ENCODE results near the gene CNGA1.

Gene CNGA1

GRCh38 chr4:48065587-48066052, 49.1 kb upstream of the CNGA1 start (continued):
- TF ChIP-seq, protein P1, sequence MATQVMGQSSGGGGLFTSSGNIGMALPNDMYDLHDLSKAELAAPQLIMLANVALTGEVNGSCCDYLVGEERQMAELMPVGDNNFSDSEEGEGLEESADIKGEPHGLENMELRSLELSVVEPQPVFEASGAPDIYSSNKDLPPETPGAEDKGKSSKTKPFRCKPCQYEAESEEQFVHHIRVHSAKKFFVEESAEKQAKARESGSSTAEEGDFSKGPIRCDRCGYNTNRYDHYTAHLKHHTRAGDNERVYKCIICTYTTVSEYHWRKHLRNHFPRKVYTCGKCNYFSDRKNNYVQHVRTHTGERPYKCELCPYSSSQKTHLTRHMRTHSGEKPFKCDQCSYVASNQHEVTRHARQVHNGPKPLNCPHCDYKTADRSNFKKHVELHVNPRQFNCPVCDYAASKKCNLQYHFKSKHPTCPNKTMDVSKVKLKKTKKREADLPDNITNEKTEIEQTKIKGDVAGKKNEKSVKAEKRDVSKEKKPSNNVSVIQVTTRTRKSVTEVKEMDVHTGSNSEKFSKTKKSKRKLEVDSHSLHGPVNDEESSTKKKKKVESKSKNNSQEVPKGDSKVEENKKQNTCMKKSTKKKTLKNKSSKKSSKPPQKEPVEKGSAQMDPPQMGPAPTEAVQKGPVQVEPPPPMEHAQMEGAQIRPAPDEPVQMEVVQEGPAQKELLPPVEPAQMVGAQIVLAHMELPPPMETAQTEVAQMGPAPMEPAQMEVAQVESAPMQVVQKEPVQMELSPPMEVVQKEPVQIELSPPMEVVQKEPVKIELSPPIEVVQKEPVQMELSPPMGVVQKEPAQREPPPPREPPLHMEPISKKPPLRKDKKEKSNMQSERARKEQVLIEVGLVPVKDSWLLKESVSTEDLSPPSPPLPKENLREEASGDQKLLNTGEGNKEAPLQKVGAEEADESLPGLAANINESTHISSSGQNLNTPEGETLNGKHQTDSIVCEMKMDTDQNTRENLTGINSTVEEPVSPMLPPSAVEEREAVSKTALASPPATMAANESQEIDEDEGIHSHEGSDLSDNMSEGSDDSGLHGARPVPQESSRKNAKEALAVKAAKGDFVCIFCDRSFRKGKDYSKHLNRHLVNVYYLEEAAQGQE (tag by site-specific recombination; IDR thresholded peaks at IDR 0.05): no peak
- no peak for TF ChIP-seq ZNF302 (tag by site-specific recombination; IDR thresholded peaks at IDR 0.05; ENCODE audit: low read depth)
- TF ChIP-seq ZNF2 (tag by site-specific recombination; IDR thresholded peaks at IDR 0.05): no peak

- H3K4me1 ChIP-seq (ENCODE audit: control insufficient read depth, insufficient read depth, low read length): no peaks in the 10 kb centered on the region
- ChIA-PET CTCF (interaction anchor here (0.6 kb wide), 1 partner anchor 937 kb away, joined by 3 read pairs; no protein-coding TSS in a partner anchor), POLR2A (no interaction called here)
- no peak overlapping the region for H3K4me3 ChIP-seq (ENCODE audit: low read depth, low read length)
- no peak overlapping the region for H3K27ac ChIP-seq (ENCODE audit: extremely low read depth, low read depth, low read length)
- H3K9me3 ChIP-seq (ENCODE audit: control insufficient read depth, insufficient read depth, low read depth, low read length): no peaks in the 10 kb centered on the region
- no peak for TF ChIP-seq SCRT1 (tag by site-specific recombination; IDR thresholded peaks at IDR 0.05; ENCODE audit: borderline replicate concordance)
- TF ChIP-seq, protein P2, sequence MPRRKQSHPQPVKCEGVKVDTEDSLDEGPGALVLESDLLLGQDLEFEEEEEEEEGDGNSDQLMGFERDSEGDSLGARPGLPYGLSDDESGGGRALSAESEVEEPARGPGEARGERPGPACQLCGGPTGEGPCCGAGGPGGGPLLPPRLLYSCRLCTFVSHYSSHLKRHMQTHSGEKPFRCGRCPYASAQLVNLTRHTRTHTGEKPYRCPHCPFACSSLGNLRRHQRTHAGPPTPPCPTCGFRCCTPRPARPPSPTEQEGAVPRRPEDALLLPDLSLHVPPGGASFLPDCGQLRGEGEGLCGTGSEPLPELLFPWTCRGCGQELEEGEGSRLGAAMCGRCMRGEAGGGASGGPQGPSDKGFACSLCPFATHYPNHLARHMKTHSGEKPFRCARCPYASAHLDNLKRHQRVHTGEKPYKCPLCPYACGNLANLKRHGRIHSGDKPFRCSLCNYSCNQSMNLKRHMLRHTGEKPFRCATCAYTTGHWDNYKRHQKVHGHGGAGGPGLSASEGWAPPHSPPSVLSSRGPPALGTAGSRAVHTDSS (tag by site-specific recombination; IDR thresholded peaks at IDR 0.05): no peak
- TF ChIP-seq, protein P3, sequence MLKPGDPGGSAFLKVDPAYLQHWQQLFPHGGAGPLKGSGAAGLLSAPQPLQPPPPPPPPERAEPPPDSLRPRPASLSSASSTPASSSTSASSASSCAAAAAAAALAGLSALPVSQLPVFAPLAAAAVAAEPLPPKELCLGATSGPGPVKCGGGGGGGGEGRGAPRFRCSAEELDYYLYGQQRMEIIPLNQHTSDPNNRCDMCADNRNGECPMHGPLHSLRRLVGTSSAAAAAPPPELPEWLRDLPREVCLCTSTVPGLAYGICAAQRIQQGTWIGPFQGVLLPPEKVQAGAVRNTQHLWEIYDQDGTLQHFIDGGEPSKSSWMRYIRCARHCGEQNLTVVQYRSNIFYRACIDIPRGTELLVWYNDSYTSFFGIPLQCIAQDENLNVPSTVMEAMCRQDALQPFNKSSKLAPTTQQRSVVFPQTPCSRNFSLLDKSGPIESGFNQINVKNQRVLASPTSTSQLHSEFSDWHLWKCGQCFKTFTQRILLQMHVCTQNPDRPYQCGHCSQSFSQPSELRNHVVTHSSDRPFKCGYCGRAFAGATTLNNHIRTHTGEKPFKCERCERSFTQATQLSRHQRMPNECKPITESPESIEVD (tag by site-specific recombination; IDR thresholded peaks at IDR 0.05): no peak
- TF ChIP-seq ZBTB20 (tag by site-specific recombination; IDR thresholded peaks at IDR 0.05): no peak
- no peak for TF ChIP-seq RBAK (tag by site-specific recombination; IDR thresholded peaks at IDR 0.05)
- no peak for TF ChIP-seq SP2 (tag by site-specific recombination; IDR thresholded peaks at IDR 0.05)
- TF ChIP-seq ZNF596 (tag by site-specific recombination; IDR thresholded peaks at IDR 0.05): no peak
- H3K36me3 ChIP-seq (ENCODE audit: control insufficient read depth in 2 of 2, insufficient read depth in 1 of 2, low read length in 2 of 2): no peaks in the 10 kb centered on the region
Measured at GRCh38 chr4:48064349-48064748, 47.9 kb upstream of the CNGA1 start.

- ChIA-PET CTCF (no interaction called here), POLR2A (no interaction called here)
- Histone ChIP-seq H3K4me3 (ENCODE audit: low read depth, low read length) (no peak overlapping the region), H3K27ac (ENCODE audit: extremely low read depth, low read depth, low read length) (no peak overlapping the region), H3K9me3 (ENCODE audit: control insufficient read depth, insufficient read depth, low read depth, low read length) (no peaks in the 10 kb centered on the region), H3K36me3 (ENCODE audit: control insufficient read depth in 2 of 2, insufficient read depth in 1 of 2, low read length in 2 of 2) (no peaks in the 10 kb centered on the region), H3K4me1 (ENCODE audit: control insufficient read depth, insufficient read depth, low read length) (no peaks in the 10 kb centered on the region)
- TF ChIP-seq ZNF660 (tag by site-specific recombination; IDR thresholded peaks at IDR 0.05) (no peak), ZSCAN18 (tag by site-specific recombination; IDR thresholded peaks at IDR 0.05) (no peak), YY1 (tag by site-specific recombination; IDR thresholded peaks at IDR 0.05) (no peak), ZNF791 (tag by site-specific recombination; IDR thresholded peaks at IDR 0.05) (no peak), ZNF600 (tag by site-specific recombination; IDR thresholded peaks at IDR 0.05) (no peak), ZNF2 (tag by site-specific recombination; IDR thresholded peaks at IDR 0.05) (no peak), ZNF423 (tag by site-specific recombination; IDR thresholded peaks at IDR 0.05) (no peak), ZNF785 (tag by site-specific recombination; IDR thresholded peaks at IDR 0.05) (no peak), ZNF114 (tag by site-specific recombination; IDR thresholded peaks at IDR 0.05) (no peak), SP2 (tag by site-specific recombination; IDR thresholded peaks at IDR 0.05) (no peak), ZFHX2 (tag by site-specific recombination; conservative IDR thresholded peaks at IDR 0.05) (no peak), ZNF433 (tag by site-specific recombination; IDR thresholded peaks at IDR 0.05; ENCODE audit: low read depth) (no peak), PRDM4 (tag by site-specific recombination; IDR thresholded peaks at IDR 0.05) (no peak), ZNF266 (tag by site-specific recombination; IDR thresholded peaks at IDR 0.05; ENCODE audit: low read depth) (no peak)
Measured at GRCh38 chr4:48058617-48059530, 42.4 kb upstream of the CNGA1 start.

Data from HEK293 (cell line).